H1 (cell line): Measurements from ENCODE around the gene INTS7. TPM values are rescaled to one million over a fixed set of nuclear protein-coding genes. Genes with fewer than 3 reads are reported as not detected.
"Not testable (repeated sequence)": the region's sequence is repeated elsewhere in the genome, so short reads cannot be mapped to it uniquely, and the experiment has no call there.

Experiments
- CTCF ChIA-PET: fragments of 300-600 bp; sonication (Branson Sonifier 250); formaldehyde crosslinking; loops from one replicate; lab custom pipeline; 2021; ENCODE audit not compliant: partially characterized antibody; lab: Charles Lee
- POLR2A ChIA-PET: fragments of 300-600 bp; sonication (Branson Sonifier 250); formaldehyde crosslinking; loops from one replicate; lab custom pipeline; 2021; ENCODE audit warnings: inconsistent platforms; ENCODE audit not compliant: partially characterized antibody; lab: Charles Lee
- DNase-seq, 2 experiments: peaks; one replicate each; pipeline versions ENCODE4 v3.0.0 to v3.0.0-alpha.2; 2010 to 2022; ENCODE audit warnings: low spot score in 2 of 2, low read depth in 1 of 2, mixed read lengths in 1 of 2
- FAIRE-seq: peaks from 2 replicates; lab custom pipeline; 2011; peaks lifted over from hg19 to GRCh38; lab: Jason Lieb, UNC
- H2AFZ ChIP-seq: 2 replicates; pipeline ENCODE4 v1.8.1; 2012; ENCODE audit warnings: low read length, inconsistent platforms
- H2AK5ac ChIP-seq: 2 replicates; pipeline ENCODE4 v1.6.1; 2013; ENCODE audit warnings: low read depth, low read length
- H2BK120ac ChIP-seq: replicated peaks from 2 replicates; pipeline ENCODE3; 2013; ENCODE audit warnings: low read depth, low read length, inconsistent platforms
- H2BK12ac ChIP-seq: 2 replicates; pipeline ENCODE4 v1.6.1; 2013; ENCODE audit warnings: low read depth, low read length
- H2BK15ac ChIP-seq: 2 replicates; pipeline ENCODE4 v1.6.1; 2013; ENCODE audit warnings: low read length
- H2BK20ac ChIP-seq: 2 replicates; pipeline ENCODE4 v1.6.1; 2013; ENCODE audit warnings: low read length
- H2BK5ac ChIP-seq: 2 replicates; pipeline ENCODE4 v1.6.1; 2013; ENCODE audit warnings: low read depth, low read length
- H3K14ac ChIP-seq: 2 replicates; pipeline ENCODE4 v1.6.1; 2013; ENCODE audit warnings: inconsistent platforms; ENCODE audit not compliant: insufficient read length
- H3K18ac ChIP-seq: 2 replicates; pipeline ENCODE4 v1.6.1; 2013; ENCODE audit warnings: low read length; ENCODE audit errors: extremely low read depth
- H3K23ac ChIP-seq: 2 replicates; pipeline ENCODE4 v1.6.1; 2013; ENCODE audit warnings: inconsistent platforms; ENCODE audit not compliant: insufficient read length
- H3K23me2 ChIP-seq: 2 replicates; pipeline ENCODE4 v1.6.1; 2013; ENCODE audit warnings: low read depth, low read length
- H3K27ac ChIP-seq: 2 replicates; pipeline ENCODE4 v1.6.1; 2011; ENCODE audit warnings: low read depth, low read length, inconsistent platforms
- H3K27me3 ChIP-seq, 4 experiments: replicated peaks in 1 of 4; 1 replicate in 1 of 4; 2 replicates in 3 of 4; pipeline versions ENCODE4 v1.6.1 to v1.8.1; 2011 to 2013; ENCODE audit warnings: low read length in 3 of 4, mild to moderate bottlenecking in 3 of 4, inconsistent platforms in 2 of 4, mixed read lengths in 2 of 4, moderate library complexity in 1 of 4; ENCODE audit not compliant: control insufficient read depth in 3 of 4, insufficient read depth in 3 of 4; ENCODE audit errors: extremely low read depth in 1 of 4
- H3K36me3 ChIP-seq, 4 experiments: 2 replicates each; pipeline versions ENCODE4 v1.6.1 to v1.8.1; 2011 to 2013; ENCODE audit warnings: mild to moderate bottlenecking in 4 of 4, low read length in 3 of 4, moderate library complexity in 2 of 4, control low read depth in 1 of 4, inconsistent platforms in 1 of 4; ENCODE audit not compliant: insufficient read depth in 4 of 4, control insufficient read depth in 2 of 4
- H3K4ac ChIP-seq: replicated peaks from 2 replicates; pipeline ENCODE3; 2013; ENCODE audit warnings: low read length, low read depth, mixed read lengths, inconsistent platforms; ENCODE audit not compliant: insufficient read length
- H3K4me1 ChIP-seq, 4 experiments: replicated peaks in 1 of 4; 1 replicate in 1 of 4; 2 replicates in 3 of 4; pipeline versions ENCODE4 v1.6.1 to v1.8.1; 2011 to 2013; ENCODE audit warnings: low read length in 3 of 4, inconsistent platforms in 2 of 4, mixed read lengths in 1 of 4; ENCODE audit not compliant: insufficient read depth in 4 of 4, control insufficient read depth in 3 of 4
- H3K4me2 ChIP-seq, 2 experiments: 2 replicates each; pipeline versions ENCODE4 v1.6.1 to v1.8.1; 2011 to 2013; ENCODE audit warnings: low read depth in 2 of 2, low read length in 2 of 2, control low read depth in 1 of 2, inconsistent platforms in 1 of 2, mild to moderate bottlenecking in 1 of 2; ENCODE audit not compliant: insufficient read depth in 1 of 2
- H3K4me3 ChIP-seq, 4 experiments: fragments of 200-600, 300-600 bp in 1 of 4; sonication (generic), shearing (Covaris generic), sonication (Bioruptor Twin) in 1 of 4; 2 replicates each; pipeline versions ENCODE4 v1.5.1 to v1.8.1; 2011 to 2016; ENCODE audit warnings: low read length in 4 of 4, low read depth in 3 of 4, control low read depth in 2 of 4, inconsistent platforms in 2 of 4, mild to moderate bottlenecking in 2 of 4, mixed read lengths in 1 of 4, moderate library complexity in 1 of 4; ENCODE audit not compliant: insufficient read depth in 2 of 4; ENCODE audit errors: extremely low read depth in 1 of 4
- H3K56ac ChIP-seq: replicated peaks from 2 replicates; pipeline ENCODE3; 2013; ENCODE audit warnings: low read depth, mild to moderate bottlenecking, mixed read lengths, low read length, inconsistent platforms; ENCODE audit not compliant: insufficient read length
- H3K79me1 ChIP-seq: 2 replicates; pipeline ENCODE4 v1.6.1; 2013; ENCODE audit warnings: low read depth, low read length, control low read depth
- H3K79me2 ChIP-seq, 2 experiments: 2 replicates each; pipeline versions ENCODE4 v1.6.1 to v1.8.1; 2012 to 2013; ENCODE audit warnings: low read length in 2 of 2, mild to moderate bottlenecking in 2 of 2, inconsistent platforms in 1 of 2; ENCODE audit not compliant: insufficient read depth in 2 of 2, control insufficient read depth in 1 of 2
- H3K9ac ChIP-seq, 4 experiments: replicated peaks in 1 of 4; 1 replicate in 1 of 4; 2 replicates in 3 of 4; pipeline versions ENCODE4 v1.6.1 to v1.8.1; 2011 to 2013; ENCODE audit warnings: low read depth in 3 of 4, low read length in 3 of 4, control low read depth in 2 of 4, mild to moderate bottlenecking in 2 of 4, moderate library complexity in 2 of 4, inconsistent platforms in 1 of 4; ENCODE audit errors: extremely low read depth in 1 of 4
- H3K9me3 ChIP-seq, 2 experiments: 2 replicates each; pipeline versions ENCODE4 v1.6.1 to v1.8.1; 2012 to 2013; ENCODE audit warnings: mild to moderate bottlenecking in 2 of 2, moderate library complexity in 2 of 2, control low read depth in 1 of 2, inconsistent platforms in 1 of 2, low read depth in 1 of 2, low read length in 1 of 2, mixed read lengths in 1 of 2; ENCODE audit not compliant: insufficient read depth in 2 of 2
- H4K20me1 ChIP-seq, 2 experiments: replicated peaks in 1 of 2; 2 replicates each; pipeline versions ENCODE3 to v1.8.1; 2011 to 2013; ENCODE audit warnings: inconsistent platforms in 2 of 2, low read length in 2 of 2, mild to moderate bottlenecking in 1 of 2; ENCODE audit not compliant: insufficient read depth in 2 of 2, control insufficient read depth in 1 of 2
- H4K5ac ChIP-seq: 2 replicates; pipeline ENCODE4 v1.6.1; 2013; ENCODE audit warnings: low read length, low read depth, mixed read lengths, inconsistent platforms; ENCODE audit not compliant: insufficient read length
- H4K8ac ChIP-seq: 2 replicates; pipeline ENCODE4 v1.8.0; 2013; ENCODE audit warnings: mild to moderate bottlenecking, moderate library complexity, low read length, inconsistent platforms; ENCODE audit not compliant: insufficient read depth; ENCODE audit errors: extremely low read depth
- H4K91ac ChIP-seq: replicated peaks from 2 replicates; pipeline ENCODE3; 2013; ENCODE audit warnings: low read length, mixed read lengths, inconsistent platforms; ENCODE audit not compliant: insufficient read length
- WGBS, 2 experiments: shearing (Covaris generic) in 1 of 2; methylation state at CpG; one replicate each; pipeline versions ENCODE4 v1.1.6 to v1.1.7; 2013 to 2015; ENCODE audit warnings: low lambda C conversion rate in 2 of 2, mixed read lengths in 2 of 2, inconsistent platforms in 1 of 2, low coverage in 1 of 2, missing lambda C conversion rate in 1 of 2; ENCODE audit not compliant: insufficient replicate concordance in 2 of 2, insufficient coverage in 1 of 2, insufficient read length in 1 of 2; ENCODE audit errors: extremely low coverage in 1 of 2, missing lambda C conversion rate in 1 of 2; 5-methylcytosine and 5-hydroxymethylcytosine counted together
- polyA plus RNA-seq, 7 experiments: library from polyadenylated mRNA; depleted of rRNA in 3 of 7; stranded (reverse) in 5 of 7; unstranded in 2 of 7; fragments of >200 nt in 5 of 7; fragments of 200-250 nt in 2 of 7; gene quantifications; 1 replicate in 5 of 7; 2 replicates in 1 of 7; 4 replicates in 1 of 7; pipeline versions ENCODE4 v1.2.1 to v1.2.3, GENCODE V29; 2011 to 2013; ENCODE audit warnings: missing spikeins in 2 of 7, mixed read lengths in 2 of 7
- total RNA-seq: library from RNA; stranded (reverse); fragmentation: NEBNext Ultra II Directional; extraction: Animal tissue kit (Norgen Biotek cat#: 25700); gene quantifications from 2 replicates; pipeline ENCODE4 v1.2.1, GENCODE V29; 2021

Gene INTS7
- total and polyA plus RNA-seq, 2 of the 8 experiments (the other 6 are each of a cell fraction or from before 2014, with no cell fraction given) = 15.2 to 22.4 TPM

GRCh38 chr1:211954028-211954427, 81.3 kb downstream of the INTS7 start:
- H3K27me3 ChIP-seq, H2BK12ac ChIP-seq, H3K18ac ChIP-seq, H3K4me2 ChIP-seq, H2BK15ac ChIP-seq, H3K9ac ChIP-seq, H2AFZ ChIP-seq, H4K20me1 ChIP-seq, H3K4me1 ChIP-seq, H3K27ac ChIP-seq, H3K14ac ChIP-seq, H4K8ac ChIP-seq, H3K4ac ChIP-seq, CTCF ChIA-PET, H2AK5ac ChIP-seq, H2BK20ac ChIP-seq, H3K23ac ChIP-seq, H3K4me3 ChIP-seq, H3K79me2 ChIP-seq, FAIRE-seq, DNase-seq, H4K5ac ChIP-seq, H3K23me2 ChIP-seq, H3K56ac ChIP-seq, POLR2A ChIA-PET, H4K91ac ChIP-seq, H2BK120ac ChIP-seq, H2BK5ac ChIP-seq, H3K9me3 ChIP-seq, H3K79me1 ChIP-seq: not testable (repeated sequence)
- H3K36me3 ChIP-seq = peaks cover 0 to 12% (median 0%) of the 10 kb centered on the region in 4 experiments; a peak in 3 of 8 replicates
- WGBS, 2 experiments = no CpG with 5 or more reads among the region's 2 CpGs

DNA sequence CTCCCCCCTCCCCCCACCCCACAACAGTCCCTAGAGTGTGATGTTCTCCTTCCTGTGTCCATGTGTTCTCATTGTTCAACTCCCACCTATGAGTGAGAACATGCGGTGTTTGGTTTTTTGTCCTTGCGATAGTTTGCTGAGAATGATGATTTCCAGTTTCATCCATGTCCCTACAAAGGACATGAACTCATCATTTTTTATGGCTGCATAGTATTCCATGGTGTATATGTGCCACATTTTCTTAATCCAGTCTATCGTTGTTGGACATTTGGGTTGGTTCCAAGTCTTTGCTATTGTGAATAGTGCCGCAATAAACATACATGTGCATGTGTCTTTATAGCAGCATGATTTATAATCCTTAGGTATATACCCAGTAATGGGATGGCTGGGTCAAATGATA, 81.8 kb downstream of the INTS7 start:
- H3K9me3 ChIP-seq, H3K56ac ChIP-seq, H4K20me1 ChIP-seq, H2AFZ ChIP-seq, H3K79me2 ChIP-seq, FAIRE-seq, H2BK12ac ChIP-seq, H2AK5ac ChIP-seq, H3K18ac ChIP-seq, H4K91ac ChIP-seq, POLR2A ChIA-PET, H3K14ac ChIP-seq, H2BK120ac ChIP-seq, H4K5ac ChIP-seq, H3K4me2 ChIP-seq, H4K8ac ChIP-seq, H3K9ac ChIP-seq, CTCF ChIA-PET, H3K4ac ChIP-seq, H3K4me1 ChIP-seq, H2BK15ac ChIP-seq, H3K27me3 ChIP-seq, H3K27ac ChIP-seq, H3K4me3 ChIP-seq, H3K23ac ChIP-seq, H3K79me1 ChIP-seq, H2BK5ac ChIP-seq, H2BK20ac ChIP-seq, H3K23me2 ChIP-seq, DNase-seq: not testable (repeated sequence)
- 79% methylated on average over 3 of the region's 4 CpGs; no CpG with 5 or more reads in 1 of the 2 experiments for WGBS, 2 experiments
- H3K36me3 ChIP-seq = peaks cover 0 to 12% (median 0%) of the 10 kb centered on the region in 4 experiments; a peak in 3 of 8 replicates
